Hepatic stellate cell (primary cell): Measurements from ENCODE around the gene EIF4E1B.
"Not testable (repeated sequence)": the region's sequence is repeated elsewhere in the genome, so short reads cannot be mapped to it uniquely, and the experiment has no call there.

ENCODE experiments used
- DNase-seq: peaks from one replicate; pipeline ENCODE4 v3.0.0; 2011; ENCODE audit warnings: low spot score

Gene EIF4E1B

GRCh38 chr5:176629853-176630680 is at the start of gene EIF4E1B, which contains the start of gene SNCB:
EIF4E1B (plus strand) TSS chr5:176630675; CDS start chr5:176642788, 12,113 bp downstream.
SNCB (minus strand) TSS chr5:176630534; CDS start chr5:176629654, 880 bp downstream.
- peak; percentile 56 for DNase-seq

GRCh38 chr5:176581361-176581760 is 49.1 kb upstream of the EIF4E1B start:
- DNase-seq: no peak

GRCh38 chr5:176583076-176583475 is 47.4 kb upstream of the EIF4E1B start:
- no peak for DNase-seq

- DNase-seq: no peak
Measured at GRCh38 chr5:176587398-176587797, 43.1 kb upstream of the EIF4E1B start.

- DNase-seq: no peak
Measured at GRCh38 chr5:176588297-176588696, 42.2 kb upstream of the EIF4E1B start.

- no peak for DNase-seq
Measured at GRCh38 chr5:176589039-176589769, 41.3 kb upstream of the EIF4E1B start.

GRCh38 chr5:176590035-176590717 is 40.3 kb upstream of the EIF4E1B start:
- DNase-seq: no peak

GRCh38 chr5:176591667-176592066 is 38.8 kb upstream of the EIF4E1B start:
- DNase-seq: not testable (repeated sequence)

GRCh38 chr5:176592573-176592972 is 37.9 kb upstream of the EIF4E1B start:
- DNase-seq: no peak

- no peak for DNase-seq
Measured at GRCh38 chr5:176593273-176593869, 37.1 kb upstream of the EIF4E1B start.

GRCh38 chr5:176594554-176594953 is 35.9 kb upstream of the EIF4E1B start:
- no peak for DNase-seq

- no peak for DNase-seq
Measured at GRCh38 chr5:176595386-176595943, 35.0 kb upstream of the EIF4E1B start.

GRCh38 chr5:176596069-176596644 is 34.3 kb upstream of the EIF4E1B start:
- no peak for DNase-seq

- DNase-seq: peak; percentile 53
Measured at GRCh38 chr5:176596689-176597416, 33.6 kb upstream of the EIF4E1B start.

- DNase-seq: no peak
Measured at GRCh38 chr5:176597417-176598389, 32.8 kb upstream of the EIF4E1B start.

- DNase-seq: not testable (repeated sequence)
Measured at GRCh38 chr5:176599749-176600430, 30.6 kb upstream of the EIF4E1B start.

GRCh38 chr5:176601901-176602482 is 28.5 kb upstream of the EIF4E1B start:
- no peak for DNase-seq

GRCh38 chr5:176603091-176603490 is 27.4 kb upstream of the EIF4E1B start:
- no peak for DNase-seq
